NCI-H1930 (cell line): ENCODE data around the gene PAX5.

Source experiments
- DNase-seq, 2 experiments: peaks; one replicate each; lab custom pipeline; 2025; lab: John Stamatoyannopoulos, UW

Gene PAX5

GRCh38 chr9:36834736-36835135, 199.3 kb downstream of the PAX5 start:
- no peak for DNase-seq

GRCh38 chr9:36833954-36834353, 200.1 kb downstream of the PAX5 start:
- no peak for DNase-seq

DNA sequence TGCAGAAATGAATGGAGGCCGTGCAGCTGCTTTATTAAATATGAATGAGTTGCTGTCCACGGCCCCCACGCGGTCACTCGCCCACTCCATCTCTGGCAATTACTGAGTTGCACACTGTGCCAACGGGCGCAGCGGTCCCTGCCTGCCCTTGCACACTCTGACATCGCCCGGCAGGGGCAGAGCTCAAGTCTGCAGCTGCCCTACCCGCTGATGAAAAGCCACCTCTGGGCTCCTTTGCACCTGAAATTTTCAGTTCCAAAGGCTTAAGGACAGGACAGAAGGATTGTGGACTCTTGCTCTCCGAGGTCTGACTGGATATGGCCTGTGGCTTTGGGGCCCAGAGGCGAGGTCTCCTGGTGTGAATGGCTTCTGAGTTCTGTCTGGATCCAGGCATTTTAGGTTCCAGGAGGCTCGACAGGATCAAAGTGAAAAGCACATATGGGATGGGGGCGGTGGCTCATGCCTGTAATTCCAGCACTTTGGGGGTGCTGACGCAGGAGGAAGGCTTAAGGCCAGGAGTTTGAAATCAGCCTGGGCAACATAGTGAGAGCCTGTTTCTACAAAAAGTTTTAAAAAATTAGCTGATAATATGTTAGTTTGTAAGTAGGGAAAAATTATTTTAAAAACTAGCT, 201.8 kb downstream of the PAX5 start:
- DNase-seq, result no peak

DNA sequence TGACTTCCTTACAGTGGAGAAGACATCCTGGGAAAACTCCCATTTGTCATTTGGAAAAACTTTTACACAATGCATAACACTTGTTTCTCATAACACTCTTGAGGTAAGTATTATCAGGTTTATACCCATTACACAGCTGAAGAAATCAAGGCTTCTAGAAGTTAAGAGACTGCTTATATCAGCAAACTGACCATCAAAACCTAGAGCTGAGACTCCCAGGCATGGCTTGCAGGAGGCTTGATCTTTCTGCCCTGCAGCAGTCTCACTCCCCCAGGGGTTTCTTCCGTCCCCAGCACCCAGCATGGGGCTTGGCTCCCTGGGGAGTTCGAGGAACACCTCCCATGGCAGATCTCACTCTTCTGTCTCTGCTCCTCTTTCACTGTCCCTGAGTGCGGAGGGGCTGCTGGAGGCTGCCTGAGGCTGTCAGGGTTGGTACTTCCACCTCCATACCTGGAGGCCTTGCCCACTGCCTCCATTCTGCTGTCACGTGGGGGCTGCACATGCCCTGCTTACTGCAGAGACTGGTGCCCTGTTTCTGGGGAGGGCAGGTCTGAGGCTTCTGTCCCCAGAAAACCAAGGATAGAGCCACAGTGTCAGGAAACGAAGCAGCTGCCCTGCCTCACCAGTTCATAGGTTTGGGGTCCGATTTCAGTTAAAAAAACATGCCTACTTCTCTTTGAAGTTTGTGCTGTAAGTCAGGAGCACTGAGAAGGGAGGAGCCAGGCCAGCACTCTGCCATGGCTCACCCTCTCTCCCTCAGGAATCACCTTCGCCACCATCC, 202.5 kb downstream of the PAX5 start:
- DNase-seq, result no peak

- DNase-seq, result no peak
These were observed 205.5 kb downstream of the PAX5 start for GRCh38 chr9:36828611-36829013.

DNA sequence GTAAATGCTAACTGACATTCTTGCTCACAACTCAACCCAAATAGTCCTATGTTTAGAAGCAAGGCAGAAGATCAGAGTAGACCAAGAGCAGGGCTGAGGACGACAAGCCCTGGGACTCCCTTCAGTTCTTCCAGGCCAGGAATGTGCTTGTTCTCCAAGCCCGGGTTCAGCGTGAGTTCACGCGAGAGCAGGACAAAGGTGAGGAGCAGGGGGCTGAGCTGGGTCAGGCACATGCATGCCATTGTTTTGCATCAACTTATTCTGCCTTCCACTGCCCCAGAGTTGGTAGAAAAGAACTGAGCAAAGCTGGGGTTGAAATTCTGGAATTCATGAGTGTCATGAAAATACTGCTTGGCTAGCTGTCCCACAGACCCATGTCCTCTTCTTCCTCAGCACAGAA, 206.5 kb downstream of the PAX5 start:
- no peak for DNase-seq

DNA sequence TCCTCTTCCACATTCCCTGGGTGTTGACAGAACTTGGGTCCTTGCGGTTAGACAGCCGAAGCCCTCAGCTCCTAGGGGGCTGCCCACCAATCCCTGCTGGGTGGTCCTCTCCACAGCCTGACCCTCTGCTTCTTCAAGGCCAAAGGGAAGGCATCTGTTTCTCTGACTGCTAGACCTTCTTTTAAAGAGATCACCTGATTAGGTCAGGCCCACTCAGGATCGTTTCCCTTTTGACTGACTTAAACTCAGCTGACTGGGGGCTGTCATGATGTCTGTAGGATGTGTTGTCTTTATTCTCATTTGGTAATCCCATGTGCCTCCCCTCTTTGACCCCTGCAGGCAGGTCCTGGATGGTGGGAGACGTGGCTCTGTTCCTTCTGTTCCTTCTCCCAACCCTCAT, 207.5 kb downstream of the PAX5 start:
- no peak for DNase-seq

- DNase-seq, result no peak
These were observed 208.9 kb downstream of the PAX5 start for GRCh38 chr9:36825179-36825578.

- no peak for DNase-seq
These were observed 210.1 kb downstream of the PAX5 start for GRCh38 chr9:36823934-36824333.

DNA sequence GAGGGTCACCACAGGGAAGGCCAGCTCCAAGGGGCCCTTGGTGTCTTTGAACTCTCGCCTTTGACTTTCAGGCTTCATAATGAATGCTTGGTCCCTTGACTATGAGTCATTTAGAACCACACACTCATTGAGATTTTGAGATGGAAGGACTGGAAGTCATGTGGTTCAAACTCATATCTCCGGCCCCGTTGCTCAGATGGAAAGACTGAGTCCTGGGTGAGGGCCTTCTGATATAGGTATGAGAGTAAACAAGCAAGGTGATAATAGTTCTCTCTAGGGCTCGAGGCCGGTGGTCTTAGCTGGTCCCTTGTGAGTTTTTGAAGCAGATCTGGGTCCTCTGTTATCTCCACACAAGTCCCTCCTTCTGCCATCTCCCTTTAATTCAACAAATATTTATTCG, 210.6 kb downstream of the PAX5 start:
- DNase-seq, result no peak

DNA sequence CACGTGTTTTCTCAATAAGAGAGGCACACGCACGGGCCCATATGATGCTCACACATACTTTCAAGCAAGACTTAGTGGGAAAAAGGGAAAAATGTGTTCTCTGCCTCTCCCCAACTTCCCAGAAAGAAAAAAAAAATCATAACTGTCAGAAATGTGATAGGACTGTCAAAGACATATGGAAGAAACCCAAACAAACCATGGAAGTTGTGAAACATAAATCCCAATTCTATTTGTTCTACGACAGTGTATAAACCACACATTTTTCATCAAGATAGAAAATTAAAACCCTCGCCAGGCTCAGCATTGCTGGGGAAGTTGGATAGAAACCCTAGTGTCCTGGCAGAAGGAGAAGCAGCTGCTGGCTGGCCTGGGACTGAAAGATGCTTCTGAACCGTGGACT, 211.9 kb downstream of the PAX5 start:
- no peak for DNase-seq

- DNase-seq, result no peak
These were observed 213.6 kb downstream of the PAX5 start for GRCh38 chr9:36820392-36820861.

DNA sequence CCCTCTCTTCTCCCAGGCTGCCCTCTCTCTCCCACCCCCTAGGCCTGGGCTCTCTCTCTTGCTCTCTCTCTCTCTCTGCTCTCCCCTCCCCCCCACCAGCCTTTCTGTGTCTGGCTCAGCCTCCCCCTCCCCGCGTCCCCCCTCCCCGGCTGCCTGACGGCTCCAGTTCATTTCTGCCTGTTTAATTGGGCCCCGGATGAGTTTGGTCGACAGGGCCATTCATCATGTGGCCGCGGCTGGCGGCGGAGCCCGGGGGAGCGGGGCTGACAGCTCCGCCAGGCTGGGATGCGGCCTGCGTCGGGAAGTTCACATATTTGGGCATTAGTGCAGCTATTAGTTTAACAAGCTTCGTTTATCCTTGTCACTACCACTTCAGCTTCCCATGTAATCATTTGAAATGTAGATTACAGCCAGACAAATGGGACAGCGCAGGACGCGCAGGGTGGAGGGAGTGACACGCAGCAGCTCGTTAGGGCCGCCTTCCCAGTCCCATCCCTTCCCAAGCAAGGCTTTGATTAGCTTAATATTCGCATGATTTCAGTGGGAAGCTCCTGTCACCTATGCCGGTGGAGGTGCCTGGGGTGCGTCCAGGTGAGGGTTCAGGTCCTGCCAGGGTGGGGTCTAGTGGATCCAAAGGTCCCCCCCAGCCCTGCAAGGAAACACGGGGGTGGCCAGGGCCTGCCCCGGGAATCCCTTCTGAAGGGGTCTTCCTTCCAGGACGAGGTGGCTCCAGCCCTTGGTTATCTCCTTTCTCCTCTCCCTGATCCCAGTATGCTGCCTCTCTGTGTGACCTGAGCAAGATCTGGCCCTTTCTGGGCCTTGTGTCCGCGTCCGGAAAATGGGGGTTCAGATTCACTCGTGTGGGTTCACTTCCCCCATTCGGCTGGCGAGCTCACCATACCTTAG, 214.8 kb downstream of the PAX5 start:
- DNase-seq, result no peak

DNA sequence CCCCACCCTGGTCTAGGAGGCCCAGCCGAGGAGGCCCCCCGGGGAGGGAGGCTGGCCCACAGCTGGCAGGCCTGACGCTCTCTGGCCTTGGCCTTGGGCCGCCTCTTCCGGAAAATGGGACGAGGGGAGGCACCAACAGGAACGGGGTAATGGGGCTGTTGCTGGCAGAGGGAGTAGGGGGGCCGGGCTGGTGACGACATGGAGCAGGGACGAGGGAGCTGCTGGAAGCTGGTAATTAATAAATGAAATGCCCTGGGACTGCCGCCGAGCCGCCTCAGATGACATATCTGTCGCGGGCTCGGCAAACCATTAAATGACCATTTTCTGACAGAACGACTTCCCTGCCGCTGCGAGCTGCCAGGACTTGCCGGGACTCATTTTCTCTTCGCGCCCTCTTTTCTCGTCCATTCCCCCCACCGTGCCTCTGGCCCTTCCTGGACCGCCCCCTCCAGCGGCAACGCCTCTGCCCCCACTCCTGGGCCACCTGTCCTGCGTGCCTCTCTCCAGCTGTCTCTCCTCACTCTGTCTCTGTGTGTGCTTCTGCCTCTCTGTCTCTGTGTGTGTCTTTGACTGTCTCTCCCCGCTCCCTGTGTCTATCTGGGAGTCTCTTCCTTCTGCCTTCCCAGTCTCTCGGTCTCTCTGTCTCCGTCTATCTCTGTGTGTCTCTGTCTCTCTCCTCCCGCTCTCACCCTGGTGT, 215.7 kb downstream of the PAX5 start:
- no peak for DNase-seq

- no peak for DNase-seq
These were observed 216.8 kb downstream of the PAX5 start for GRCh38 chr9:36817160-36817834.

GRCh38 chr9:36816371-36816770, 217.7 kb downstream of the PAX5 start:
- DNase-seq, result no peak

GRCh38 chr9:36815566-36816348, 218.3 kb downstream of the PAX5 start:
- no peak for DNase-seq

DNA sequence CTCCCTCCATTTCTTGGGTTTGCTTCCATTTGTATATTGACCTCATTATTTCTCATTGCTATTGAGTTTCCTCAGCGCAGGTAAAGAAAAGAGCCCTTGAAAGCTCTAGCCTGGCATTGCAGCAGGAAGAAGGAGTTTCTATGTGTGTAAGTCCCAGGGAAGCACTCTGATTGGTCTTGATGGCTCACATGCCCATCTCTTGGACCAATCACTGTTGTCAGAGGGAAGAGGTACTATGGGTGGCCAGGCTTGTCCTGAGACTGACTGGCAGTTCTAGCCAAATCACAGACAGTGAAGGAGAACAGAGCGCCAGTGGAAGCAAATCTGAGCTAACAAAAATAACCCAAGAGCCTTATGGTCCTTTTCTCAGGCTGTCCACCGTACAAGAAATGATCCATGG, 219.0 kb downstream of the PAX5 start:
- DNase-seq, result no peak

- no peak for DNase-seq
These were observed 220.9 kb downstream of the PAX5 start for GRCh38 chr9:36813154-36813553.

DNA sequence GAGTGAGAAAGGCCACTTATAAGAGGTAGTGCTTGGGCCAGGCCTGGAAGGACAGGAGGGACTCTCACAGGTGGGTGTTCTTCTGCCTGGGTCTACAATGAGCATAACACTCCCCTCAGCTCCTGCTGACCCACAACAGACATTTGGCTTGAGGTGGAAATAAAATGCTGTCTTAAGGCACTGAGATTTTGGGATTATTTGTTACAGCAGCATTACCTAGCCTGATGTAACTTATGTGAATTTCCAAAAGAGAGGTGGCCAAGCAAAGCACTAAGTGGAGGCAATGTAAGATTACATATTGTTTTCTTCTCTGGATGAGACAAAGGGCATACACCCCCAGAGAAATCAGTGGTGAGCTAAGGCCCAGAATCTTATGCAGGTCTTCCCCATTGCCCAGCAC, 221.5 kb downstream of the PAX5 start:
- no peak for DNase-seq

DNA sequence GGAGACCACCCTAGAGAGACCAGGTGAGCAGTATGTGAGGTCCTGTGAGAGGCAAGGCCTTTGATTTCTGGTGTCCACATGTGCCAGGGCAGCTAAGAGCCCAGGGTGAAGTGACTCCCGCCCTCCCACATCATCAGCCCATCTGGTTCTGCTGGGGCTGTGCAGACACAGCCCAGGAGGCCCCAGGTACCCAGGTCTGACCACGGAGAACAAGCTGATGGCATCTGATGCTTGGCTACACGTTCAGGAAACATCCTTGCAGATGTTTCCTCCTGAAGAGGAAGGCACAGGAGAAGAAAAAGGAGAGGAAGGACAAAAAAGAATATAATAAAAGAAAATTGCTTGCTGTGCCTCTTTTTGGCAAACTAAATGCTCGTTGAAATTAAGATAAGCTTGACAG, 225.8 kb downstream of the PAX5 start:
- no peak for DNase-seq
